ENCODE data around the gene ZNF324.

DNA sequence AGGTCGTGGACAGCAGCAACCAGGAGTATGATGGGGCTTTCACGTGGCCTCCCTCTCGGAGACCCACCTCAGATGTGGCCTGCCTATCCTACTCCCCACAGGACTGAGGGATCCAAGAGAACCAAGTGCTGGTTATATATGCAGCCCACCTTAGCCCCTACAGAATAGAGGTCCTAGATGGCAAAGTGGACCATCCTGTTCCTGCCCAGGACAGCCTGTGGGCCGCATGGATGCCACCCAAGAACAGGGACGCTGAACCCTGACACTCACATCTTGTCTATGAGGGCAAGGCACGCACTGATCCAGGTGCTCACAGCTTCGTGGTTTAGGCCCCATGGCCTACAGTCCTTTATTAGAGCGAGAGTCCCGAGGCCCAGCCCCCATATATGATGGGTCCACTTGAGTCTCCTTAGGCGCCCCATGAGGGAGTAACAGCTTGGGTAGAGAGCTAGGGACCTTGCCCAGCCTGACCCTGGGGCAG, 46.4 kb downstream of the ZNF324 start:
- TF ChIP-seq, protein P1, sequence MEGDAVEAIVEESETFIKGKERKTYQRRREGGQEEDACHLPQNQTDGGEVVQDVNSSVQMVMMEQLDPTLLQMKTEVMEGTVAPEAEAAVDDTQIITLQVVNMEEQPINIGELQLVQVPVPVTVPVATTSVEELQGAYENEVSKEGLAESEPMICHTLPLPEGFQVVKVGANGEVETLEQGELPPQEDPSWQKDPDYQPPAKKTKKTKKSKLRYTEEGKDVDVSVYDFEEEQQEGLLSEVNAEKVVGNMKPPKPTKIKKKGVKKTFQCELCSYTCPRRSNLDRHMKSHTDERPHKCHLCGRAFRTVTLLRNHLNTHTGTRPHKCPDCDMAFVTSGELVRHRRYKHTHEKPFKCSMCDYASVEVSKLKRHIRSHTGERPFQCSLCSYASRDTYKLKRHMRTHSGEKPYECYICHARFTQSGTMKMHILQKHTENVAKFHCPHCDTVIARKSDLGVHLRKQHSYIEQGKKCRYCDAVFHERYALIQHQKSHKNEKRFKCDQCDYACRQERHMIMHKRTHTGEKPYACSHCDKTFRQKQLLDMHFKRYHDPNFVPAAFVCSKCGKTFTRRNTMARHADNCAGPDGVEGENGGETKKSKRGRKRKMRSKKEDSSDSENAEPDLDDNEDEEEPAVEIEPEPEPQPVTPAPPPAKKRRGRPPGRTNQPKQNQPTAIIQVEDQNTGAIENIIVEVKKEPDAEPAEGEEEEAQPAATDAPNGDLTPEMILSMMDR (IDR thresholded peaks at IDR 0.05): no peak
- TF ChIP-seq POLR2A (IDR thresholded peaks at IDR 0.05; ENCODE audit: low read depth): no peak

Measured in esophagus muscularis mucosa (tissue), 3 donors.